Right atrium auricular region (tissue), 2 donors: ENCODE data around the gene UBQLN3. TPM values are rescaled to one million over a fixed set of nuclear protein-coding genes. Genes with fewer than 3 reads are reported as not detected.
A peak's percentile ranks its signal among the peaks of the same experiment; 100 is the strongest.

Experiments
- DNase-seq: peaks from one replicate; pipeline ENCODE4 v3.0.0-alpha.2; 2019; ENCODE audit warnings: low spot score
- H3K27ac ChIP-seq, 2 donors: fragments of 200-600 bp; sonication (generic); 1 replicate in 1 of 2; 2 replicates in 1 of 2; pipeline ENCODE4 v1.5.1; 2016 to 2019
- H3K27me3 ChIP-seq, 2 donors: fragments of 200-600 bp; sonication (generic); one replicate each; pipeline versions ENCODE4 v1.5.1 to v1.6.0; 2017 to 2019
- H3K36me3 ChIP-seq: fragments of 200-600 bp; sonication (generic); one replicate; pipeline ENCODE4 v1.5.1; 2016
- H3K4me1 ChIP-seq, 2 donors: fragments of 200-600 bp; sonication (generic); one replicate each; pipeline versions ENCODE4 v1.5.1 to v1.6.0; 2017 to 2019
- H3K4me3 ChIP-seq, 2 donors: fragments of 200-600 bp; sonication (generic); 1 replicate in 1 of 2; 2 replicates in 1 of 2; pipeline ENCODE4 v1.5.1; 2017 to 2019; ENCODE audit warnings: mild to moderate bottlenecking in 1 of 2, moderate library complexity in 1 of 2
- H3K9me3 ChIP-seq, 2 donors: fragments of 200-600 bp; sonication (generic); one replicate each; pipeline ENCODE4 v1.5.1; 2019
- total RNA-seq, 2 donors: library from RNA; depleted of rRNA; stranded (reverse); fragments of >200 nt; gene quantifications; one replicate each; pipeline ENCODE4 v1.1.0, GENCODE V29; 2016
- TF ChIP-seq, protein P1 (sequence below), 2 donors: fragments of 200-600 bp; sonication (generic); IDR thresholded peaks; one replicate each; pipeline ENCODE4 v1.5.1; 2019; ENCODE audit warnings: antibody characterized with exemption in 2 of 2

UBQLN3 gene
- total RNA-seq, 2 donors from 2014 or later, result not detected

DNA sequence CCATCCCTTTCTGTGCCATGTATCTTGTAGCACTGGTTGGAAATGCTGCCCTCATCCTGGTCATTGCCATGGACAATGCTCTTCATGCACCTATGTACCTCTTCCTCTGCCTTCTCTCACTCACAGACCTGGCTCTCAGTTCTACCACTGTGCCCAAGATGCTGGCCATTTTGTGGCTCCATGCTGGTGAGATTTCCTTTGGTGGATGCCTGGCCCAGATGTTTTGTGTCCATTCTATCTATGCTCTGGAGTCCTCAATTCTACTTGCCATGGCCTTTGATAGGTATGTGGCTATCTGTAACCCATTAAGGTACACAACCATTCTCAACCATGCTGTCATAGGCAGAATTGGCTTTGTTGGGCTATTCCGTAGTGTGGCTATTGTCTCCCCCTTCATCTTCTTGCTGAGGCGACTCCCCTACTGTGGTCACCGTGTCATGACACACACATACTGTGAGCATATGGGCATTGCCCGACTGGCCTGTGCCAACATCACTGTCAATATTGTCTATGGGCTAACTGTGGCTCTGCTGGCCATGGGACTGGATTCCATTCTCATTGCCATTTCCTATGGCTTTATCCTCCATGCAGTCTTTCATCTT lies 20.9 kb downstream of the UBQLN3 start:
- H3K36me3 ChIP-seq, result no peaks in the 10 kb centered on the region

DNA sequence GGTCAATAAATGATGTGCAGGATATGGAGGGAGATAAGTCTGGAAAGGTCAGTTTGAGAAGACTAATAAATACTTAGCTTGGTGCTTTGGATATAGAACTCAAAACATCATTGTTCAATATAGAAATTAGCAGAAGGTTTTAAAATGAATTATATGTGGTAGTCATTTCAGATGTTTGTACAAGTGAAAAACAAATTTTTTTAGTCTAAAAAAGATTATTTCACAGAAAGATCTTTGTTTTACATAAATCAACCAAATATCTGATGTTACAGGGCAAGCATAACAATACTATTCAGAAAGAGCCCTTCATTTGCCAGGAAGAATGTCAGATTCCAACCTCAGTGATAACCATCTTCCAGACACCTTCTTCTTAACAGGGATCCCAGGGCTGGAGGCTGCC lies 21.4 kb downstream of the UBQLN3 start, which contains the start of gene OR52D1:
Gene OR52D1 (plus strand): TSS at position 301 of the 400 bp plus-strand sequence. CDS start 22 bp downstream, at position 323.
- TF ChIP-seq, protein P1, sequence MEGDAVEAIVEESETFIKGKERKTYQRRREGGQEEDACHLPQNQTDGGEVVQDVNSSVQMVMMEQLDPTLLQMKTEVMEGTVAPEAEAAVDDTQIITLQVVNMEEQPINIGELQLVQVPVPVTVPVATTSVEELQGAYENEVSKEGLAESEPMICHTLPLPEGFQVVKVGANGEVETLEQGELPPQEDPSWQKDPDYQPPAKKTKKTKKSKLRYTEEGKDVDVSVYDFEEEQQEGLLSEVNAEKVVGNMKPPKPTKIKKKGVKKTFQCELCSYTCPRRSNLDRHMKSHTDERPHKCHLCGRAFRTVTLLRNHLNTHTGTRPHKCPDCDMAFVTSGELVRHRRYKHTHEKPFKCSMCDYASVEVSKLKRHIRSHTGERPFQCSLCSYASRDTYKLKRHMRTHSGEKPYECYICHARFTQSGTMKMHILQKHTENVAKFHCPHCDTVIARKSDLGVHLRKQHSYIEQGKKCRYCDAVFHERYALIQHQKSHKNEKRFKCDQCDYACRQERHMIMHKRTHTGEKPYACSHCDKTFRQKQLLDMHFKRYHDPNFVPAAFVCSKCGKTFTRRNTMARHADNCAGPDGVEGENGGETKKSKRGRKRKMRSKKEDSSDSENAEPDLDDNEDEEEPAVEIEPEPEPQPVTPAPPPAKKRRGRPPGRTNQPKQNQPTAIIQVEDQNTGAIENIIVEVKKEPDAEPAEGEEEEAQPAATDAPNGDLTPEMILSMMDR (IDR thresholded peaks at IDR 0.05), result no peak
- no peak within 1 kb of the TSS for H3K27ac ChIP-seq
- no peak for DNase-seq
- H3K4me1 ChIP-seq, result no peaks in the 10 kb centered on the region
- no peak within 1 kb of the TSS for H3K4me3 ChIP-seq
- H3K27me3 ChIP-seq, result no peaks in the 10 kb centered on the region
- H3K9me3 ChIP-seq, result no peaks in the 10 kb centered on the region
- no peaks in the 10 kb centered on the region for H3K36me3 ChIP-seq

More for the DNA sequence above, 20.9 kb downstream of the UBQLN3 start:
- Histone ChIP-seq H3K27ac (no peak overlapping the region), H3K9me3 (no peaks in the 10 kb centered on the region), H3K4me3 (no peak overlapping the region), H3K4me1 (no peaks in the 10 kb centered on the region), H3K27me3 (no peaks in the 10 kb centered on the region)
- TF ChIP-seq, protein P1 (IDR thresholded peaks at IDR 0.05), result no peak
- no peak for DNase-seq

DNA sequence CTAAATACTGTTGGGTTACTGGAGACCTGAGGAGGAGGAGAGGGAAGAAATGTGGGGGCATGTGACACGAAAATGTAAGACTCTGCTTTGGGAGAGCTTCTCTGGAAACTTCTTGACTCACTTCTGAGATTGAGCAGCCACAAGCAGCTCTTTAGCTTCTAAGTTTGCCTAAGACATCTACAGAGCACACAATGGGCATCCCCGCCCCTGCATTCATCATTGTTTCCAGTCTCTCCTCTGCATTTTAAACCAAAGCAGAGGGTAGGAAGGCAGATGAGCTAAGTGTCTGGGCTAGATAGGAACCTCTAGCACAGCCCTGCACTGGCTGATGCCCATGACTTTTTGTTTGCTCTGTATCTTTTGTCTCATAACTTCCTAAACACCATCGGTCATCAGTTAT lies 23.3 kb downstream of the UBQLN3 start:
- H3K27me3 ChIP-seq, result no peaks in the 10 kb centered on the region
- TF ChIP-seq, protein P1 (IDR thresholded peaks at IDR 0.05), result no peak
- H3K27ac ChIP-seq, result no peak overlapping the region
- no peaks in the 10 kb centered on the region for H3K36me3 ChIP-seq
- no peak overlapping the region for H3K4me3 ChIP-seq
- H3K9me3 ChIP-seq, result no peaks in the 10 kb centered on the region
- no peak for DNase-seq
- H3K4me1 ChIP-seq, result no peaks in the 10 kb centered on the region

DNA sequence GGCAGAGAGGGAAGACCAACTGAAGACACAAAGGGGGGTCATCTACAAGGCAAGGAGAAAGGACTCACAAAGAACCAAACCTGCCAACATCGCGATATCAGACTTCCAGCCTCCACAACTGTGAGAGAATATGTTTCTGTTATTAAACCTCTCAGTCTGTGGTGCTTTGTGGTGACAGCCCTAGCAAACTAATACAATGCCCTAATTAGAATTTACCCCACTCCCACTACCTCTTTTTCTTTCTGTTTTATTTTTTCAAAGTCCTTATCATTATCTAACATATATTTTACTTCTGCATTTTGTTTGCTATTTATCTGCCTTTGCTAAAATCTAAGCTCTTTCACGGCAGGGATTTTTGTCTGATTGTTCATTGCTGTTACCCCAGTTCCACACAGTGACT lies 23.8 kb downstream of the UBQLN3 start:
- no peak overlapping the region for H3K4me3 ChIP-seq
- no peaks in the 10 kb centered on the region for H3K9me3 ChIP-seq
- H3K27me3 ChIP-seq, result no peaks in the 10 kb centered on the region
- H3K36me3 ChIP-seq, result no peaks in the 10 kb centered on the region
- TF ChIP-seq, protein P1 (IDR thresholded peaks at IDR 0.05), result no peak
- H3K4me1 ChIP-seq, result no peaks in the 10 kb centered on the region
- DNase-seq, result no peak
- no peak overlapping the region for H3K27ac ChIP-seq

DNA sequence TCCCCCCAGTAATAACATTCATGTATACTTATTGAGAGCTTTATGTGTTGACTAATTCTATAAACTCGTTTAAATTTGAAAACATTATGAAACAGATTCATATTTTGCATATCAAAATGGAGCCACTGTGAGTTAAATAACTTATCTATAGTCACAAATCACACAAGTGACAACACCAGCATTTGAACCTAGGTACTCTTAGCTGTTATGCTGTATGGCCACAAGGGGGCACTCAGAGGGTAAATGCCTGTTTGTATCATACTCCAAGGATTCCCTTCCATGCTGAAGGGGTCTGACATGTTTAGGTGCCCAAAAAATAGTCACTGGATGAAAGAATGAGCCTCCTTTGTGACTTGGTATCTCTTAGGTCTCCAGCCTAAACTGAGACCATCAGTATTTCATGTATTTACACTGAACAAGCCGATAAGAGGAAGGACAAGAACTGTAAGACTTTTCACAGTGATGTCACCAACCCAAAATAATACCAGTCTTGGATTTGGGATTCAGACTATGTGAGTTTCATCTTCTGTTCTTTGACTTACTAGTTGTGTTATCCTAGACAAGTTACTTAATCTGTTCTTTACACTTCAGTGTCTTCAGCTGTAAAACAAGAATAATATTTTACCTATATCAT lies 33.5 kb downstream of the UBQLN3 start:
- Histone ChIP-seq H3K27ac (no peak overlapping the region), H3K4me3 (no peak overlapping the region), H3K36me3 (no peaks in the 10 kb centered on the region), H3K4me1 (no peaks in the 10 kb centered on the region), H3K9me3 (no peaks in the 10 kb centered on the region), H3K27me3 (no peaks in the 10 kb centered on the region)
- TF ChIP-seq, protein P1 (IDR thresholded peaks at IDR 0.05), result peak in 1 of 2 donors; percentile 82
- no peak for DNase-seq
